HepG2 (cell line): ENCODE results near the gene CD4. TPM values are rescaled to one million over a fixed set of nuclear protein-coding genes. Genes with fewer than 3 reads are reported as not detected.

Source experiments
- ARID2 ChIP-seq: sonication (generic); formaldehyde crosslinking; IDR thresholded peaks from 2 replicates; pipeline ENCODE4 v1.8.1; 2022; ENCODE audit warnings: mild to moderate bottlenecking, missing genetic modification reagents, borderline replicate concordance
- BCL6 ChIP-seq: IDR thresholded peaks from 2 replicates; pipeline ENCODE4 v1.6.1; 2016; ENCODE audit warnings: missing genetic modification reagents, missing compliant biosample characterization
- HDAC1 ChIP-seq: sonication (generic); formaldehyde crosslinking; IDR thresholded peaks from 2 replicates; pipeline ENCODE4 v1.5.1; 2020; ENCODE audit warnings: mild to moderate bottlenecking, missing genetic modification reagents
- HNRNPH1 ChIP-seq: fragments of 200-400 bp; formaldehyde crosslinking; optimal IDR thresholded peaks from 2 replicates; pipeline ENCODE3; 2017; ENCODE audit warnings: mild to moderate bottlenecking, low read depth, low read length
- KDM2A ChIP-seq: sonication (generic); formaldehyde crosslinking; IDR thresholded peaks from 2 replicates; pipeline ENCODE4 v1.4.0; 2020; ENCODE audit warnings: low read depth, missing genetic modification reagents, borderline replicate concordance
- LCORL ChIP-seq, 2 experiments: fragments of 450-650 bp in 1 of 2; sonication (generic) in 1 of 2; formaldehyde crosslinking in 1 of 2; IDR thresholded peaks; 2 replicates each; pipeline versions ENCODE4 v1.5.0 to v1.6.1; 2017 to 2020; ENCODE audit warnings: antibody characterized with exemption in 1 of 2, missing genetic modification reagents in 1 of 2
- MXI1 ChIP-seq: IDR thresholded peaks from 3 replicates; pipeline ENCODE4 v1.6.1; 2012; ENCODE audit warnings: low read depth, low read length, inconsistent platforms, borderline replicate concordance
- POLR2A ChIP-seq, 2 experiments: IDR thresholded peaks; 2 replicates each; pipeline ENCODE4 v1.6.1; 2011; ENCODE audit warnings: low read depth in 2 of 2, low read length in 2 of 2, mild to moderate bottlenecking in 1 of 2, moderate library complexity in 1 of 2; ENCODE audit not compliant: insufficient read depth in 1 of 2
- RBM39 ChIP-seq: fragments of 200-400 bp; formaldehyde crosslinking; IDR thresholded peaks from one replicate; pipeline ENCODE4 v1.6.1; 2018; ENCODE audit warnings: antibody characterized with exemption, mild to moderate bottlenecking, low read depth, low read length; ENCODE audit not compliant: poor library complexity, severe bottlenecking
- SPEN ChIP-seq: sonication (generic); formaldehyde crosslinking; IDR thresholded peaks from 2 replicates; pipeline ENCODE4 v1.5.1; 2020; ENCODE audit warnings: low read depth, mild to moderate bottlenecking, missing genetic modification reagents
- SRSF4 ChIP-seq: fragments of 200-400 bp; formaldehyde crosslinking; IDR thresholded peaks from one replicate; pipeline ENCODE4 v1.6.1; 2018; ENCODE audit warnings: mild to moderate bottlenecking, low read depth, low read length, moderate library complexity; ENCODE audit not compliant: poor library complexity, severe bottlenecking
- YY1 ChIP-seq: IDR thresholded peaks from 2 replicates; pipeline ENCODE4 v1.6.1; 2011; ENCODE audit warnings: low read length, low read depth, moderate library complexity, mild to moderate bottlenecking; ENCODE audit not compliant: insufficient read depth, insufficient replicate concordance
- ZNF251 ChIP-seq: sonication (generic); formaldehyde crosslinking; IDR thresholded peaks from 2 replicates; pipeline ENCODE4 v1.9.0; 2021; ENCODE audit warnings: mild to moderate bottlenecking, missing genetic modification reagents
- ZNF777 ChIP-seq: sonication (generic); formaldehyde crosslinking; IDR thresholded peaks from 2 replicates; pipeline ENCODE4 v1.4.0; 2020; ENCODE audit warnings: missing genetic modification reagents
- polyA plus RNA-seq, 8 experiments: library from polyadenylated mRNA; depleted of rRNA in 3 of 8; stranded (reverse) in 7 of 8; unstranded in 1 of 8; fragments of >200 nt; fragmentation: Illumina TruSeq in 4 of 8; extraction: Trizol in 4 of 8; gene quantifications; 2 replicates each; pipeline versions ENCODE4 v1.2.1 to v1.2.3, GENCODE V29; 2011 to 2016; ENCODE audit warnings: low read depth in 4 of 8, missing spikeins in 1 of 8, mixed read lengths in 1 of 8; ENCODE audit not compliant: insufficient read depth in 1 of 8
- total RNA-seq, 5 experiments: library from RNA; depleted of rRNA; stranded (reverse); fragments of >200 nt; fragmentation: Illumina TruSeq; extraction: Trizol; gene quantifications; 2 replicates each; pipeline ENCODE4 v1.2.3, GENCODE V29; 2016; ENCODE audit warnings: low read depth in 1 of 5
- TF ChIP-seq, protein P1 (sequence below): sonication (generic); formaldehyde crosslinking; IDR thresholded peaks from 2 replicates; pipeline ENCODE4 v1.5.0; 2020; ENCODE audit warnings: mild to moderate bottlenecking, missing genetic modification reagents
- TF ChIP-seq, protein P2 (sequence below): sonication (generic); formaldehyde crosslinking; IDR thresholded peaks from 2 replicates; pipeline ENCODE4 v1.8.0; 2022; ENCODE audit warnings: mild to moderate bottlenecking, missing genetic modification reagents, moderate library complexity
- TF ChIP-seq, protein P3 (sequence below): sonication (generic); formaldehyde crosslinking; IDR thresholded peaks from 2 replicates; pipeline ENCODE4 v1.8.1; 2023; ENCODE audit warnings: mild to moderate bottlenecking, inconsistent platforms, moderate library complexity, missing genetic modification reagents, borderline replicate concordance
- TF ChIP-seq, protein P4 (sequence below): sonication (generic); formaldehyde crosslinking; conservative IDR thresholded peaks from 2 replicates; pipeline ENCODE4 v1.8.0; 2022; ENCODE audit warnings: mild to moderate bottlenecking, moderate library complexity, missing genetic modification reagents
- TF ChIP-seq, protein P5 (sequence below): sonication (generic); IDR thresholded peaks from 2 replicates; pipeline ENCODE4 v1.6.1; 2016; ENCODE audit warnings: low read depth, borderline replicate concordance

Gene CD4
- total and polyA plus RNA-seq, 2 of the 13 experiments (the other 11 are each of a cell fraction or from before 2014, with no cell fraction given), result 0.07 to 0.95 TPM

DNA sequence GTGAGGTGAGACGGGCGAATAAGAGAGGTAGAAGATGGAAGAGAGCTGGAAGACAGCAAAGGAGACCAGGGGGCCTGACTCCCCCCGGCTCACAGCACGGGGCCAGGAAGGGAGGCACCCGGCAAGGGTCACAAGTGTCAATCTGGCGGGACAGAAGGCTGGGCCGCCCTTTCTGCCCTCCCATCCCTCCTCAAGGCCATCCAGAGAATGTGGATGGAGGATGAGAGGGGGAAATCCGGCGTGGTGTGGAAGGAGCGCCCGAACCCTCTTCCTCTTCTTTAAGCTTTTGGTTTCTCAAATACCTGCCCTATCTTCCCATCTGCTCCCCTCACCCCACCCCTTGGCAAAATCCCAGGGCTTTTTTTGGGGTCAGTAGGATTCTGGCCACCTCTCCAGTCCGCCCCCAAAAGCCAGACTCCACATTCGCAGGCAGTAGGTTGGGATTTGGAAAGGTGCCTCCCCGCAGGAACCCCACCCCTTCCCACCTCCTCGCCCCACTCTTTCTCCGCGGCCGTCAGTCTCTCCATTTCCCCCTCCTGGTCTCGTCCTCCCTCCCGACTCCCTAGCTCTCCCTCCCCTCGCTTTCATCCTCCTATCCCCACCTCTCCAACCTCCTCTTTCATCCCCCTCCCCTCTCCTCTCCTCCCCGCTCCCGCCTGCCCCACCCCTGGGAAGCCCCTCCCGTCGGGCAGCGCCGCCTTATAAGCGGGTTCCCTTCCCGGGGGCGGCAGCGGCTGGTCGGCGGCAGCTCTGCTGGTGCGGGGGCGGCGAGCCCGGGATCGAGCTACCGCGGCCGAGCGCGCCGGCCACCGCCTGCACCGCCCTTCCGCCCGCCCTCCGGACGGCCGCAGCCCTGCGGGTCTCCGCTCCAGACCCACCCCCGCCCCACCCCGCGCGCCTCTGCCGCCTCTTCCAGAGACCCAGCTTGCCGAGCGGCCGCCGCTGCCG, 23.4 kb upstream of the CD4 start, which contains the start of gene PTMS (continued):
- TF ChIP-seq, protein P1, sequence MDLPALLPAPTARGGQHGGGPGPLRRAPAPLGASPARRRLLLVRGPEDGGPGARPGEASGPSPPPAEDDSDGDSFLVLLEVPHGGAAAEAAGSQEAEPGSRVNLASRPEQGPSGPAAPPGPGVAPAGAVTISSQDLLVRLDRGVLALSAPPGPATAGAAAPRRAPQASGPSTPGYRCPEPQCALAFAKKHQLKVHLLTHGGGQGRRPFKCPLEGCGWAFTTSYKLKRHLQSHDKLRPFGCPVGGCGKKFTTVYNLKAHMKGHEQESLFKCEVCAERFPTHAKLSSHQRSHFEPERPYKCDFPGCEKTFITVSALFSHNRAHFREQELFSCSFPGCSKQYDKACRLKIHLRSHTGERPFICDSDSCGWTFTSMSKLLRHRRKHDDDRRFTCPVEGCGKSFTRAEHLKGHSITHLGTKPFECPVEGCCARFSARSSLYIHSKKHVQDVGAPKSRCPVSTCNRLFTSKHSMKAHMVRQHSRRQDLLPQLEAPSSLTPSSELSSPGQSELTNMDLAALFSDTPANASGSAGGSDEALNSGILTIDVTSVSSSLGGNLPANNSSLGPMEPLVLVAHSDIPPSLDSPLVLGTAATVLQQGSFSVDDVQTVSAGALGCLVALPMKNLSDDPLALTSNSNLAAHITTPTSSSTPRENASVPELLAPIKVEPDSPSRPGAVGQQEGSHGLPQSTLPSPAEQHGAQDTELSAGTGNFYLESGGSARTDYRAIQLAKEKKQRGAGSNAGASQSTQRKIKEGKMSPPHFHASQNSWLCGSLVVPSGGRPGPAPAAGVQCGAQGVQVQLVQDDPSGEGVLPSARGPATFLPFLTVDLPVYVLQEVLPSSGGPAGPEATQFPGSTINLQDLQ, result no peak
- peak in 1 of 2 experiments; percentile 47; a peak in 1 of 4 replicates for TF ChIP-seq POLR2A (IDR thresholded peaks at IDR 0.05; ENCODE audit: insufficient read depth in 1 of 2, low read depth in 2 of 2, low read length in 2 of 2)
- TF ChIP-seq, protein P2, sequence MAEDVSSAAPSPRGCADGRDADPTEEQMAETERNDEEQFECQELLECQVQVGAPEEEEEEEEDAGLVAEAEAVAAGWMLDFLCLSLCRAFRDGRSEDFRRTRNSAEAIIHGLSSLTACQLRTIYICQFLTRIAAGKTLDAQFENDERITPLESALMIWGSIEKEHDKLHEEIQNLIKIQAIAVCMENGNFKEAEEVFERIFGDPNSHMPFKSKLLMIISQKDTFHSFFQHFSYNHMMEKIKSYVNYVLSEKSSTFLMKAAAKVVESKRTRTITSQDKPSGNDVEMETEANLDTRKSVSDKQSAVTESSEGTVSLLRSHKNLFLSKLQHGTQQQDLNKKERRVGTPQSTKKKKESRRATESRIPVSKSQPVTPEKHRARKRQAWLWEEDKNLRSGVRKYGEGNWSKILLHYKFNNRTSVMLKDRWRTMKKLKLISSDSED (CRISPR knock-in tag), result no peak
- TF ChIP-seq, protein P3, sequence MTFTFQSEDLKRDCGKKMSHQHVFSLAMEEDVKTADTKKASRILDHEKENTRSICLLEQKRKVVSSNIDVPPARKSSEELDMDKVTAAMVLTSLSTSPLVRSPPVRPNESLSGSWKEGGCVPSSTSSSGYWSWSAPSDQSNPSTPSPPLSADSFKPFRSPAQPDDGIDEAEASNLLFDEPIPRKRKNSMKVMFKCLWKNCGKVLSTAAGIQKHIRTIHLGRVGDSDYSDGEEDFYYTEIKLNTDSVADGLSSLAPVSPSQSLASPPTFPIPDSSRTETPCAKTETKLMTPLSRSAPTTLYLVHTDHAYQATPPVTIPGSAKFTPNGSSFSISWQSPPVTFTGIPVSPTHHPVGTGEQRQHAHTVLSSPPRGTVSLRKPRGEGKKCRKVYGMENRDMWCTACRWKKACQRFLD (CRISPR knock-in tag), result no peak
- peak; percentile 32 for TF ChIP-seq YY1
- no peak for TF ChIP-seq LCORL (IDR thresholded peaks at IDR 0.05)
- peak; percentile 26; the same call in 1 of the 2 replicates for TF ChIP-seq LCORL (CRISPR knock-in tag; IDR thresholded peaks at IDR 0.05)
- TF ChIP-seq ZNF251, result no peak
- TF ChIP-seq SPEN (CRISPR knock-in tag), result 0 out of 2 replicates have a peak, but pooled peaks have one; percentile 5
- TF ChIP-seq ARID2 (CRISPR knock-in tag), result no peak
- peak; percentile 41; the same call in 1 of the 2 replicates for TF ChIP-seq BCL6 (CRISPR knock-in tag)
- no peak for TF ChIP-seq HNRNPH1
- TF ChIP-seq SRSF4, result no peak
- TF ChIP-seq HDAC1 (CRISPR knock-in tag), result 0 out of 2 replicates have a peak, but pooled peaks have one; percentile 22
- no peak for TF ChIP-seq RBM39
- TF ChIP-seq MXI1, result peak; percentile 23; the same call in 1 of the 3 replicates
- TF ChIP-seq ZNF777, result no peak; the same call in 1 of the 2 replicates
- TF ChIP-seq, protein P4, sequence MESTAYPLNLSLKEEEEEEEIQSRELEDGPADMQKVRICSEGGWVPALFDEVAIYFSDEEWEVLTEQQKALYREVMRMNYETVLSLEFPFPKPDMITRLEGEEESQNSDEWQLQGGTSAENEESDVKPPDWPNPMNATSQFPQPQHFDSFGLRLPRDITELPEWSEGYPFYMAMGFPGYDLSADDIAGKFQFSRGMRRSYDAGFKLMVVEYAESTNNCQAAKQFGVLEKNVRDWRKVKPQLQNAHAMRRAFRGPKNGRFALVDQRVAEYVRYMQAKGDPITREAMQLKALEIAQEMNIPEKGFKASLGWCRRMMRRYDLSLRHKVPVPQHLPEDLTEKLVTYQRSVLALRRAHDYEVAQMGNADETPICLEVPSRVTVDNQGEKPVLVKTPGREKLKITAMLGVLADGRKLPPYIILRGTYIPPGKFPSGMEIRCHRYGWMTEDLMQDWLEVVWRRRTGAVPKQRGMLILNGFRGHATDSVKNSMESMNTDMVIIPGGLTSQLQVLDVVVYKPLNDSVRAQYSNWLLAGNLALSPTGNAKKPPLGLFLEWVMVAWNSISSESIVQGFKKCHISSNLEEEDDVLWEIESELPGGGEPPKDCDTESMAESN, result peak; percentile 88
- TF ChIP-seq, protein P5, sequence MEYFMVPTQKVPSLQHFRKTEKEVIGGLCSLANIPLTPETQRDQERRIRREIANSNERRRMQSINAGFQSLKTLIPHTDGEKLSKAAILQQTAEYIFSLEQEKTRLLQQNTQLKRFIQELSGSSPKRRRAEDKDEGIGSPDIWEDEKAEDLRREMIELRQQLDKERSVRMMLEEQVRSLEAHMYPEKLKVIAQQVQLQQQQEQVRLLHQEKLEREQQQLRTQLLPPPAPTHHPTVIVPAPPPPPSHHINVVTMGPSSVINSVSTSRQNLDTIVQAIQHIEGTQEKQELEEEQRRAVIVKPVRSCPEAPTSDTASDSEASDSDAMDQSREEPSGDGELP, result no peak
- TF ChIP-seq KDM2A (CRISPR knock-in tag), result 0 out of 2 replicates have a peak, but pooled peaks have one; percentile 40
